ENCODE results near the gene MITF.

MITF gene

GRCh38 chr3:69729147-69729919 lies 9.9 kb upstream of the MITF start:
- DNase-seq = no peak

DNA sequence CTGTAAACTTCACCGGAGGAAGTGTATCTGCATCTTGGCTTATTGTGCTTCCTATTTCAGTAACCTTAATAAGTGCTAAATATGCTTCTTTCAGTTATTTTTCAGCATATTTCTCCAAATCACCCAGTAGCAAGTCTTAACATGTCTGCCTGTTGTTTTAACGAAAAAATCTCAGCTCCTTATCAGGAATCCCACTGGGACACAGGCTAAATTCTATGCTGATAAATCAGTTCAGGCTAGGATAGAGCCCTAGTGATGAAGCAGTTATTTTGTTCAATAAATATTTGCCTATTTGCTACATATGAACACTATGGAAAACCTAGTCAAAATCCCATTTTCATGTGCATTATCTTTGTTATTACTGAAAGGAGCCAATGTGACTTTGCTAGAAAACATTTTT lies 8.2 kb upstream of the MITF start:
- DNase-seq = no peak

DNA sequence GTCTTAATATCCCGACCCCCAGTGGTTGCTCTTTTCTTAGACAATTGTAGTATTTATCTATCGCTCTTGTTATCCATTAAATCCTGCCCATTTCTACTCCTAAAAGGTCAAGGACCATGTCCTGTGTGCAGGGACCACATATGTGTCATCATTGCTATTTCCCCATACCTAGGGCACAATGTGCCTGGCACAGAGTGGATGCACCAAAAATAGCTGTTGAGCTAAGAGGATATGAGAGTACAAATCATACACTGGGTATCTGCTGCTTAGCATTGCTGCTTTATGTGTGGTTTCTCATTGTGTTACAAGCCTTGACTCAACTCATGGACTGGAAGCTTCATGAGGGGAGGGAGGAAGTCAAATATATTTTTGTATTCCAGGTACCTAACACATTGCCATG lies 3.4 kb upstream of the MITF start:
- DNase-seq = no peak

- DNase-seq = no peak
Measured at GRCh38 chr3:69737392-69737791, 1.9 kb upstream of the MITF start.

GRCh38 chr3:69738315-69738714 lies 949 bp upstream of the MITF start:
- peak; percentile 4 for DNase-seq

- DNase-seq = no peak
Measured at GRCh38 chr3:69738859-69739203, 433 bp upstream of the MITF start.

DNA sequence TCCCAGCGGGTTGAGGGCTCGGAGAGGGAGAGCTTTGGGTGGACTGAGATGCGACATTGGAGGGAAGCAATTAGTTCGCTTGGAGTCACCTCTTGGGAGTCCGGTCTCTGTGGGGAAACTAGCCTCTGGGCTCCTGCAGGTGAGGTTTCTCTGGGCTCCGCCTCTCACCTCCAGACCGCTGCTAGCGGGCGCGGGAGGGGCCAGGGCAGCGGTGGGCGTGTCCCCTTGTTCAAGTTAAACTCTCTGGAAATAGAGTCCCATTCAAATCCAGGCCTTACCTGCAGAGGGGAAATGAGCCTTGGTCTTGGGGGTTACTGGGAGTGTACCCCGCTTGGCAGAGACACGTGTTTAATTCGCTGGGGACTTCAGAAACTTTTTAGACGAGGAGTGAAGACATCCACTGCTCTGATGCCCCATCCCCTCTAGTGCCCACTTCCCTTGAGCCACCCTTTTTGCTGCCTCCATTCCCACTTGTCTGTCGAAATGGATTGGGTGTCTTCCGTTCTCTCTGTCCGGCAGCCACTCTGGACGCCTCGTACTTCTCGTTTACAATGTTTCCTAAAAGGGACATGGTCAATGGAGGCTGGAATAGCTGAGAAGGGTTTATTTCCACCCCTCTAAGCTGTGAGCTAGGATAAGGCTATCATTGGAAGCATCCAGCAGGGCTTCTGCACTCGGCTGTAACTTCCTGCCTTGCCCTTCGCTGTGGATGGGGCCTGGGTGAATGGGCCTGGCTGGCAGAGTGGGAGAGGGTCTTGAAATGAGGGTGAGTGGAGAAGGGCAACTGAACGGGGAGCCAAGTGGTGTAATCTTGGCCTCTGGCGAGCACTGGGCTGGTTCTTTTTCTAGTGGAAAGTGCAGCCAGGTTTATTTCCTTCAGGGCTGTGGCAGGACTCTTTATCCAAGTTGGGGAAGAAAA lies 1.1 kb downstream of the MITF start:
- DNase-seq = peak; percentile 36

DNA sequence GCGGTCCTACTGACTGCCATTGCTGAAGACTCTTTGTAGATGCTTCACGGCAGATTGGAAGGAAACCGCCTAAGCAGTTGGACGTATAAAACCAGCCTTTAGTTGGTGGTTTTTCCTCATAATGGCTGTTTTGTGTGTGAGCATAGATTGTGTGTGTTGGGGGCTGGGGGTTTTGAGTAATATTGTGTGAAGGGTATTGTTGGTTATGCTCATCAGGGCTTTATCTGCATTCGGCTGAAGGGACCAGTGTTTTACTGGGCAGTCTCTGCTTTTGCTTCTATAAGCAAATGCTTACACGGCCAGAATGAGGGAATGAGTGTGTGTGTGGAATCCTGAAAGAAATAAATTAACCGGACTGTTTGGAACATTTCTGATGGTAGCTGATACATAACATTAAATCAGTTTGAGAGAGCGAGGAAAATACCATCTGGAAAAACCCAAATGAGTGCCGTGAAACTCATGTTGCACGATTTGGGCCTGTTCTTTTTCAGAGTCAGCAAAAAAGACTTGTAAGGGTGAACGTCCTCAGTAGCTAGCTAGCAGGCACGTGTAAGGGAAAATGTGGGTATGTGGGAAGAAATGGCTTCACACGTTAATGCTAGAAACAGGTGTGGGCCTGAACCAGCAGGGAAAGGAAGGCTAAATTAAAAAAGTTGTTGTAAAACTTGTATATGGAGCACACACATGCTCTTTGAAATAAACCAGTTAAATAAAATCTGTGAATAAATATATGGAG lies 1.9 kb downstream of the MITF start:
- DNase-seq = no peak

- no peak for DNase-seq
Measured at GRCh38 chr3:69742391-69742790, 3.1 kb downstream of the MITF start.

DNA sequence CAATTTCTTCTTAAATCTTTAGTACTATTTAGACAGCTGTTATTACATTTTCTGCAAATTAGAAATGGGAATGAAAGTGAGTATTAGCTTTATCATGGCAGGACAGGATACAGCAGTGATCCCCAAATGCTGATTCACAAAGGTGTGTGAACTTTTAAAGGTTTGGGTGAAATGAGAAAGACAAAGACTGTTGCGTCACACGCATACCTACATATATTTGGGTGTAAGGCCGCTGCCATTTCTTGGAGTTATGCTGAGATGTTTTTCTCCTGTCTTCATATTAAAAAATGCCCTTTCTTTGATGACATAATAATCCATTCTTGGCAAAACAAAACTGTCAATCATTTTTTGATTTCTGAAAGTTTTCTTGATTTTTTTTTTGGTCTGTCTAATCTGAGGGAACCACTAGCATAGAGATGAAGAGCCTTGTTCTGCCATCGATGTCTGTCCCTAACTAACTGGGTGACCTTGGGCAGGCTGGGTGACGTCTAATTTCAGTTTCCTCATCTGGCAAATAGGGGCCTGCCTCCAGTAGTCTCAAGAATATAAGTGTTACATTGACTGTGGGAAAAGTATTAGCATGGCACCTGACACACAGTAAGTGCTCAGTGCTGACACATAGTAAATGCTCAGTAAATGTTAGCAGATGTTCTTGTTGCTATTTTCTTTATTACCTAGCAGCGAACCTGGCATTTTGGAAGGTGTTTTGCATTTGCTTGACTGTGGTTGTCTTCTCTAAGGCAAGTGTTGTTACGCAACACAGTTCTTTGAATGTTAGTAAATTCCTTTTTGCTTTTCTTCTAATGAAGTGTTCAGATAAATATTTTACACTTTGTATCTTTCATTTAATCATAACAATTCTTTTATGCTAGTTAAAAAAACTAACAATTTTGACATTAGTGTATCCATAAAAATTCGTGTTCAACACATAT lies 5.0 kb downstream of the MITF start:
- DNase-seq = no peak

GRCh38 chr3:69745505-69745904 lies 6.2 kb downstream of the MITF start:
- DNase-seq = no peak

GRCh38 chr3:69746119-69746518 lies 6.9 kb downstream of the MITF start:
- no peak for DNase-seq

GRCh38 chr3:69747511-69748258 lies 8.4 kb downstream of the MITF start:
- DNase-seq = no peak

DNA sequence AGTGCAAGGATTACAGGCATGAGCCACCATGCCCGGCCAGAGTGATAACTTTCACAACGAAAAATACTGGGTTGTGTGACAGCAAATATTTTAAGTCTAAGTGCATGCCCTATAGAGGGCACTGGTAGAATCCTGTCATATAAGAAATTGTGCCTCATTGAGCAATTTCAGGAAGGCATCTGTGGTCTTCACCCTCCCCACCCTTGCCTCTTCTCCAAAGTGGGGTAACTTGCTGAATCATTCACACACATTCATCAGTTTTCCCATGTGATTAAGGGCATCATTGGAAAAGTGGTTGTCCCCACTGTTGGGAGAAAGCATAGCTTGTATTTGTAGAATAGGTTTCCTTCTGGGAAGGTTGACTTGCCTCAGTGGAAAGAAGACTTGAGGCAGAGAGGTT lies 9.2 kb downstream of the MITF start:
- DNase-seq = no peak

- DNase-seq = no peak
Measured at GRCh38 chr3:69749461-69749860, 10.2 kb downstream of the MITF start.

DNA sequence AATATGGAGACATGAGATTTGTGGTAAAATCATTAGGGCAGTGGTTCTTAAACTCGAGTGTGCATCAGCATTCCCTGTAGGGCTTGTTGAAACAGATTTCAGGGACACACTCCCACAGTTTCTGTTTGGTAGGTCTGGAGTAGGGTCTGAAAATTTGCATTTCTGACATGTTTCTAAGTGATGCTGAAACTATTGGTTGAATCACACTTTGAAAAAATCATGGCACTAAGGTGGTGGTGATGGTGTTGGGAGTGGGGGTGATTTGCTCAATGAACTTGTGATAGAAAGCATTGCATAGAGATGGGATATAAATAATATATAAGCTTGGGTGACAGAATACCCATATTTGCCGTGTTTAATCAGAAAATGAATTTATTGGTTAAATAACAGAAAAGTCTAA lies 11.3 kb downstream of the MITF start:
- no peak for DNase-seq

DNA sequence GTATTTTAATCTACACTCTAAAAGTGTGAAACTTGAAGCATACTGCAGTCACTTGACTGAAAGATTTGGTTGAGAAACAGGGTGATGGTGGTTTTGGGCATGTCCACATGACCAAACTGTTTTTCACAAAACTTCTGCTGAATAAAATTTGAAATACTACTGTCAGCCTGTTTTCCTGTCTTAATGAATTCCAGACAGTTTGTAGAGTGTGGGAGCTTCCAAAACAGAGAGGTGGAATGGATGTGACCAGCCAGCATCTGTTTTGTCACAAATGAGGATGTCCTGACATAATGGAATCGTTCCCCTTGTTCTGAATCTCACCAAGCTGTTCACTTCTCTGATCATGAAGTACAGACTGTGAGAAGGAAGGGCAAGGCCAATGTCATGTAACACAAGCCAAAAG lies 11.8 kb downstream of the MITF start:
- DNase-seq = no peak

- no peak for DNase-seq
Measured at GRCh38 chr3:69752241-69752640, 13.0 kb downstream of the MITF start.

DNA sequence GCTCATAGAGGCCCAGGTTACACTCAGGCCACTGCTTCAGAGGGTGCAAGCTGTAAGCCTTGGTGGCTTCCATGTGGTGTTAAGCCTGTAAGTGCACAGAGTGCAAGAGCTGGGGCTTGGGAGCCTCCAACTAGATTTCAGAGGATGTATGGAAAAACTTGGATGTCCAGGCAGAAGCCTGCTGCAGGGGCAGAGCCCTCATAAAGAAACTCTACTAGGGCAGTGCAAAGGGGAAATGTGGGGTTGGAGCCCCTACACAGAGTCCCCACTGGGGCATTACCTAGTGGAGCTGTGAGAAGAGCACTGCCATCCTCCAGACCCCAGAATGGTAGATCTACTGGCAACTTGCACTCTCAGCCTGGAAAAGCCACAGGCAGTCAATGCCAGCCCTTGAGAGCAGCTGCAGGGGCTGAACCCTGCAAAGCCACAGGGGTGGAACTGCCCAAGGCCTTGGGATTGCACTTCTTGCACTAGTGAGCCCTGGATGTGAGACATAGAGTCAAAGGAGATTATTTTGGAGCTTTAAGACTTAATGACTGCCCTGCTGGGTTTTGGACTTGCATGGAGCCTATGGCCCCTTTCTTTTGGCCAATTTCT lies 14.0 kb downstream of the MITF start:
- no peak for DNase-seq

- DNase-seq = no peak
Measured at GRCh38 chr3:69755795-69756194, 16.5 kb downstream of the MITF start.
